Naive B cell (primary cell): ENCODE results near the gene RAB31. TPM values are rescaled to one million over a fixed set of nuclear protein-coding genes. Genes with fewer than 3 reads are reported as not detected.

Experiments used
- ATAC-seq, 2 donors: fragments of 150-1000 bp; cut with Tn5 transposase; 2 replicates each; pipeline ENCODE4 v1.10.0; 2021; ENCODE audit warnings: low read depth in 2 of 2, mild to moderate bottlenecking in 2 of 2, moderate library complexity in 2 of 2
- DNase-seq: peaks from one replicate; pipeline ENCODE4 v3.0.0; 2022
- H3K27ac Mint-ChIP-seq, 6 donors: one replicate each; pipeline ENCODE4 v1.8.0; 2020 to 2022; ENCODE audit warnings: mild to moderate bottlenecking in 6 of 6, mixed read lengths in 6 of 6, moderate library complexity in 5 of 6, inconsistent platforms in 2 of 6
- H3K27me3 Mint-ChIP-seq, 3 donors: one replicate each; pipeline ENCODE4 v1.8.0; 2021 to 2022; ENCODE audit warnings: mixed read lengths in 3 of 3, mild to moderate bottlenecking in 1 of 3
- H3K36me3 Mint-ChIP-seq, 2 donors: one replicate each; pipeline ENCODE4 v1.8.0; 2020 to 2022; ENCODE audit warnings: mixed read lengths in 2 of 2, inconsistent platforms in 1 of 2, mild to moderate bottlenecking in 1 of 2
- H3K4me1 Mint-ChIP-seq, 3 donors: one replicate each; pipeline ENCODE4 v1.8.0; 2020 to 2022; ENCODE audit warnings: mixed read lengths in 3 of 3, inconsistent platforms in 1 of 3, mild to moderate bottlenecking in 1 of 3, moderate library complexity in 1 of 3
- H3K4me3 Mint-ChIP-seq, 8 donors: one replicate each; pipeline ENCODE4 v1.8.0; 2020 to 2022; ENCODE audit warnings: mild to moderate bottlenecking in 8 of 8, mixed read lengths in 8 of 8, moderate library complexity in 8 of 8, inconsistent platforms in 2 of 8
- H3K9me3 Mint-ChIP-seq, 7 donors: one replicate each; pipeline ENCODE4 v1.8.0; 2020 to 2022; ENCODE audit warnings: mixed read lengths in 7 of 7, mild to moderate bottlenecking in 5 of 7, inconsistent platforms in 2 of 7, moderate library complexity in 1 of 7
- polyA plus RNA-seq, 6 donors: library from polyadenylated mRNA; unstranded; fragments of 300-500 nt; fragmentation: Illumina TruSeq; gene quantifications; one replicate each; pipeline ENCODE4 v1.2.3, GENCODE V29; 2021; ENCODE audit warnings: low read depth in 6 of 6

Gene RAB31
- polyA plus RNA-seq, 6 donors from 2014 or later: 20.7 to 66.5 (median 38.6) TPM

DNA sequence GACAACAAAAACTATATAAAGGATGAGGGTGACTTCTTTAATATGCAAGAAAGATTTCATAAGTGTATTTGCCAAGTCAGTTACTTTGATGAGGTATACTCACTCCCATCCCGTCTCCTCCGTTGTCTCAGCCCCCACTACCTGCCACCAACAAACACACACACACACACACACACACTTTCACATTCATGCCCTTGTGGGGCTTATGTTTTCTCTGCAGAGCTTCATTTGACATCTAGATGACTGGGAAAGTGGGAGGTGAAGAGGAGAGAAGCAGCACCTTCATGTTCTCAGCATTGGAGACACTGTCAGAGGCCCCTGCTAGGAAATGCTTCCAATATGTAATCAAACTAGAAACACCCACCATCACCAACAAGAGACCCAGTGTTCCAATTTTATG, 155.2 kb downstream of the RAB31 start:
- Mint-ChIP-seq H3K9me3 (peaks cover 11 to 29% (median 17%) of the 10 kb centered on the region in 7 donors), H3K4me3 (no peak overlapping the region), H3K4me1 (peaks cover 0 to 7% (median 4%) of the 10 kb centered on the region in 3 donors), H3K36me3 (peaks cover 4 to 25% of the 10 kb centered on the region in 2 donors), H3K27me3 (peaks cover 0 to 21% (median 14%) of the 10 kb centered on the region in 3 donors), H3K27ac (peak overlapping the region in 1 of 6 donors; percentile 3)
- ATAC-seq (no peak), DNase-seq (no peak)

DNA sequence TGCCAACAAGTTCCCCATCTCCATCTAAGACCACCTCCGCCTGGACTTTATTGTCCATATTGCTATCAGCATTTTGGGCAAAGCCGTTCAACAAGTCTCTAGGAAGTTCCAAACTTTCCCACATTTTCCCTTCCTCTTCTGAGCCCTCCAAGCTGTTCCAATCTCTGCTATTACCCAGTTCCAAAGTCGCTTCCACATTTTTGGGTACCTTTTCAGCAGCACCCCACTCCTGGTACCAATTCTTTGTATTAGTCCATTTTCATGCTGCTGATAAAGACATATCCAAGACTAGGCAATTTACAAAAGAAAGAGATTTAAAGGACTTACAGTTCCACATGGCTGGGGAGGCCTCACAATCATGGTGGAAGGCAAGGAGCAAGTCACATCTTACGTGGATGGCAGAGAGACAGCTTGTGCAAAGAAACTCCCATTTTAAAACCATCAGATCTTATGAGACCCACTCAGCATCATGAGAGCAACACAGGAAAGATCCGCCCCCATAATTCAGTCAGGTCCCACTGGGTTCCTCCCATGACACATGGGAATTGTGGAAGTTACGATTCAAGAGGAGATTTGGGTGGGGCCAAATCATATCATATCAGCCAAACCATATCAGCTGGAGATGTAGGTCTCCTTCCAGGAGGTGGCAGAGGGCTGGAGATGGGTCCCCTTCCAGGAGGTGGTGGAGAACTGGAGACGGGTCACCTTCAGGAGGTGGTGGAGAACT, 157.8 kb downstream of the RAB31 start:
- ATAC-seq: no peak
- peaks cover 11 to 33% (median 17%) of the 10 kb centered on the region in 7 donors for H3K9me3 Mint-ChIP-seq
- peaks cover 0 to 18% of the 10 kb centered on the region in 2 donors for H3K36me3 Mint-ChIP-seq
- H3K27ac Mint-ChIP-seq: peak overlapping the region in 2 of 6 donors; percentile 68 to 80
- DNase-seq: no peak
- peaks cover 8 to 29% (median 17%) of the 10 kb centered on the region in 3 donors for H3K27me3 Mint-ChIP-seq
- no peak overlapping the region for H3K4me3 Mint-ChIP-seq
- H3K4me1 Mint-ChIP-seq: peaks cover 0 to 7% (median 4%) of the 10 kb centered on the region in 3 donors

DNA sequence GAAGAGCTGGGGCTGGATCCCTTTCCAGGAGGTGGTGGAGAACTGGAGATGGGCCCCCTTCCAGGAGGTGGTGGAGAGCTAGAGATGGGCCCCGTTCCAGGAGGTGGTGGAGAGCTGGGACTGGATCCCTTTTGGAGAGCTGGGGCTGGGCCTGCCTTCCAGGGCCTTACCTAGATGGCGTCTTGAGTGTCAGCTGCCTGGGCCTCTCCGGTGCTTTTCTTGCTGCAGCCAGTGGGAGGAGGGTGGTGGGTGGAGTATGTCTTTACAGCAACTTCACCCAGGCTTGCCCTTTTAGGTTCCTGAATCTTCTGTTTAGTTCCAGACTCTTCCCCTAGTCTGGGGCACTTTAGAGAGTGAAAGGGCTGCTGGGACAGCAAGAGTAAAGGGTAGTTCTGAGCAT, 158.5 kb downstream of the RAB31 start:
- H3K27me3 Mint-ChIP-seq: peaks cover 12 to 29% (median 24%) of the 10 kb centered on the region in 3 donors
- H3K27ac Mint-ChIP-seq: peak overlapping the region in 1 of 6 donors; percentile 68
- H3K4me3 Mint-ChIP-seq: no peak overlapping the region
- H3K36me3 Mint-ChIP-seq: peaks cover 0 to 18% of the 10 kb centered on the region in 2 donors
- ATAC-seq (no peak), DNase-seq (no peak)
- H3K9me3 Mint-ChIP-seq: peaks cover 11 to 33% (median 17%) of the 10 kb centered on the region in 7 donors
- peaks cover 0 to 7% (median 4%) of the 10 kb centered on the region in 3 donors for H3K4me1 Mint-ChIP-seq

DNA sequence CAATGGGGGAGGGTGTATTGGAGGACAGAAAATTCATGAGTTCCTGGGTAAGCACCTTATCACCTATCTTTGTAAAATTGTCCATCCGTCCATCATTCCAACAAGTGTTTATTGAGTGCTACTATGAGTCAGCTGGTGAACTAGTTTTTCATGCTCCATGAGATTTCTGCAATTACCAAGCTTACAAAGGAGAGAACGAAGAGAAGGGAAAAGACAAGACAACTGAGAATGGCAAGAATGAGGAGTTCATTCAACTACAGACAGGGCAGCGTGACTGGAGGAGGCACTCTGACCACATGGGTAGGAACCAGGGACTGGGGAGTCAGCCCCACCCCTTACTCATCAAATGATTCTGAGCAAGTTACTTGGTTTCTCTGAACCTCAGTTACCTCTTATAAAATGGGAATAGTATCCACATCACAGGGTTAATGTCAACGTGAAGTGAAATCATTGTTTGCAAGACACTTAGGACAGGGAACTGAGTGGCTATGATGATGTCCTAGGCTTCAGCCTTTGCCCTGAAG, 159.0 kb downstream of the RAB31 start:
- no peak overlapping the region for H3K4me3 Mint-ChIP-seq
- peaks cover 12 to 29% (median 25%) of the 10 kb centered on the region in 3 donors for H3K27me3 Mint-ChIP-seq
- H3K9me3 Mint-ChIP-seq: peaks cover 11 to 33% (median 17%) of the 10 kb centered on the region in 7 donors
- H3K4me1 Mint-ChIP-seq: peaks cover 0 to 7% (median 4%) of the 10 kb centered on the region in 3 donors
- no peak for ATAC-seq
- H3K27ac Mint-ChIP-seq: no peak overlapping the region
- no peak for DNase-seq
- H3K36me3 Mint-ChIP-seq: peaks cover 0 to 18% of the 10 kb centered on the region in 2 donors

DNA sequence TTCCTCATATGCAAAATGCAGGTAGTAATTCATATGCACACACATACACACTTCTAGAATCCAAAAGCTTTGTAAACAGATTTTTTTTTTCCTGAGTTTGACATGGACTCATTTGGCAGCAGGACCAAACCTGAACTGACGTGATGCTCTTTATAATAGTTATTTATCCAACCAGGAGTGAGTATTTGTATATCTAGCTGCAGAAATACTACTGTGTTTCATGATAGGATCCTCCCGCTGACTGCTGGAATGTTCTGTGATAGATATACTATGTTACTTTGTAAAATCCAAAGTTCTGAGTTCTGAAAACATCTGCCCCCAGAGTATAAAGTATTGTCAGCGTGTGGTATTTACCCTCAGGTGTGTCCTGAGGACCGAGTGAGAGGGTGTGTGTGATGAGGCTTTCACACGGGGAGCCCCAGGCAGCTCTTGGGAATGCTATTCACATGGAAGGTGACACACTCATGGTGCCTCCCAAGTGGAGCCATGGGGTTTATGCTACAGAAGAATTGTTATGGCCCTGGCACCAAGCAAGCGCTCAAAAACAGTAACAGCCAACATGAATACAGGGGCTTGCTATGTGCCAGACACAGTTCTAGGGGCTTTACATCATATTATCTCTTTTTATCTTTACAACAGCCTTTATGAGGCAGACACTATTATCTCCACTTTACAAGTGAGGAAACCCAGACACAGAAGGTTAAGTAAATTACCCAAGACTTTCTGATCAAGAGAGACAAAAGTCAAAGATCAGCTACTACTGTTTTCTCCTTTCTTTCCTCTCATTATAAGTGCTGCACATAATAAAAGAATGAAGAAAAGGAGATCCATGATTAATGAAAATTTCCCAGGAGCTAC, 161.0 kb downstream of the RAB31 start:
- Mint-ChIP-seq H3K9me3 (peaks cover 11 to 33% (median 17%) of the 10 kb centered on the region in 7 donors), H3K36me3 (peaks cover 0 to 18% of the 10 kb centered on the region in 2 donors), H3K27ac (no peak overlapping the region), H3K4me1 (peaks cover 0 to 4% (median 0%) of the 10 kb centered on the region in 3 donors), H3K4me3 (no peak overlapping the region), H3K27me3 (peaks cover 12 to 29% (median 25%) of the 10 kb centered on the region in 3 donors)
- ATAC-seq: no peak
- no peak for DNase-seq

DNA sequence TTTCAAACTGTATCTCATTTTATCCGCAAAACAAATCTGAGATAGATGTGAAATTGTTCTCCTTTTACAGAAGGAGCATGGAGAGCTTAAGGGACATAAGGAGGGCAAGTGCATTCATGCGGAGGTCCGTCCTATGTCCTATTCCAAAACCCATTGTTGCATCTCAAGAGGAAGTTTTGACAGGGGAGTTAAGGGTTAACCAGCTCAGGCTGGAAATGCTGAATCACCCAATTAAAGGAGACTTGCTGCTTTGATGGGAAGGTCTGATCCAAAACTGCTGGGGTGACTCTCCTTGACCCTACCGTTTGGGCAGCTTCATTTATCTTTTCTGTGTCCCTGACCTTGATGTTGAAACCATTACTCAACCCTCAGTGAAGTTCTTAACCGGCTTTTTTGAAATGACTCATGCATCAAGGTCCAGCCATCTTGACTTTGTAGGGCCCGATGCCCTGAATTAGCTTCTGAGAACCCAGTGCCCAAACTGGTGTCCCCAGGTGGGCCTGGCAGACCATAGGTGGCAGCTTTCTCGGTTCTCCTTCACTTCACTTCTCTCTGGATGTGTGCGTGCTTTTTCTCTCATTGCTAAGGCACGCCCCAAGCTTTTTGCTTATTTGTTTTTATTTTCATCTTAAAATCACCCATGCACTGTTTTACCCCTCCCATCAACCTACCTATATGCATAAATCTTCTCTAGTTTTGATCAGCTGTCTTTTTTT, 161.8 kb downstream of the RAB31 start:
- H3K9me3 Mint-ChIP-seq: peaks cover 11 to 30% (median 17%) of the 10 kb centered on the region in 7 donors
- DNase-seq (no peak), ATAC-seq (no peak)
- peaks cover 0 to 18% of the 10 kb centered on the region in 2 donors for H3K36me3 Mint-ChIP-seq
- H3K4me3 Mint-ChIP-seq: no peak overlapping the region
- H3K4me1 Mint-ChIP-seq: peaks cover 0 to 4% (median 0%) of the 10 kb centered on the region in 3 donors
- no peak overlapping the region for H3K27ac Mint-ChIP-seq
- H3K27me3 Mint-ChIP-seq: peaks cover 12 to 30% (median 27%) of the 10 kb centered on the region in 3 donors

DNA sequence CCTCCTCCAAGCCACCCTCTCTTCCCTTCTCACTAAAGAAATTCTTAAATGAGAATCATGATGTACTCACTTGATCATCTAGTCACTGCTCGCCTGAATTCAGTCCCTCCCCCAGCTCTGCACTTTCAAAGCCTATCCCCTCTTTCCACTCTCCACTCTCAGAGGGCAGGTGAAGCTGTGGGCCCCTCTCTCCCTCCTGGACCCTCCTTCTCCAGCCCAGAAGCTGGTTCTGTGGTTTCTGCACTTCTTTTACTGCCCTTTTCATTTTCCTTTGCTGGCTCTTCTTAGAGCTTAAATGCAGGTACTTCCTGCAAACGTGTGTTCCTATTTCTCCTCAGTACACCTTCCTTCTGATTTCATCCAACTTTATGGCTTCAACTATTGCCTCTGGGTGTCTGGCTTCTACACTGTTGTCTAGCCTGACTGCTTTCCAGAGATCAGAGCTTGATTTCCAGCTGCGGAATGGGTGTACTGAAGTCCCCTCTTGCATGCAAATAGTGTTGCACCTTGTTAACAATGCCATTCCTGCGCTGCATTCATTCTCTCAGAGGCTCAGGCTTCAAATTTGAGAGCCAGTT, 162.4 kb downstream of the RAB31 start:
- Mint-ChIP-seq H3K9me3 (peaks cover 7 to 23% (median 15%) of the 10 kb centered on the region in 7 donors), H3K4me1 (peaks cover 0 to 4% (median 0%) of the 10 kb centered on the region in 3 donors), H3K36me3 (peaks cover 0 to 14% of the 10 kb centered on the region in 2 donors), H3K27me3 (peaks cover 12 to 31% (median 31%) of the 10 kb centered on the region in 3 donors), H3K4me3 (no peak overlapping the region), H3K27ac (no peak overlapping the region)
- DNase-seq: no peak
- ATAC-seq: no peak

DNA sequence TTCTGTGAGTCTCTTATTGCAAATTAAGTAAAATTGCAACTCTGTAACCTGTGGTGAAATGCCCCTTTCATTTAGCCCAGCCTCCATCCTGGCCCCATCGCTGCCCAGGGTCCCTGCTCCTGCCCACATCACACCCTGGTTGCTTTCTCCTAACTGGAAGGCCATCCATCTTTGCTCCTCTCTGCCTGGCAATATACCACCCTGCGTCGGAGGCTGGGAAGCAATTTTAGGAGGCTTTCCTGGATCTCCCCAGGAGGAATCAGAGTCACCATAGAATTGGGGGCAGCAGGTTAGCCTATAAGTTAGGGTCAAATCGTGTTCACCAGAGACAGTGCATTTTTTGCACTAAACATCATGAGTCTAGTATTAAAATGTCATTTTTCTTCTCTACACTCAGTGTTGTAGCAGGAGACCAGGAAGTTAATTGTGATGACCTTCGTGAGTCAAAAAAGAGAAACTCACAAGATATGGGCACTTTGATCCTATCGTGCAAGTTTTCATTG, 163.2 kb downstream of the RAB31 start:
- Mint-ChIP-seq H3K4me1 (peaks cover 0 to 4% (median 0%) of the 10 kb centered on the region in 3 donors), H3K27ac (peak overlapping the region in 2 of 6 donors; percentile 5 to 58), H3K36me3 (peaks cover 0 to 6% of the 10 kb centered on the region in 2 donors), H3K27me3 (peaks cover 15 to 27% (median 25%) of the 10 kb centered on the region in 3 donors), H3K4me3 (no peak overlapping the region), H3K9me3 (peaks cover under 1 to 16% (median 7%) of the 10 kb centered on the region in 7 donors)
- DNase-seq: no peak
- ATAC-seq: no peak

DNA sequence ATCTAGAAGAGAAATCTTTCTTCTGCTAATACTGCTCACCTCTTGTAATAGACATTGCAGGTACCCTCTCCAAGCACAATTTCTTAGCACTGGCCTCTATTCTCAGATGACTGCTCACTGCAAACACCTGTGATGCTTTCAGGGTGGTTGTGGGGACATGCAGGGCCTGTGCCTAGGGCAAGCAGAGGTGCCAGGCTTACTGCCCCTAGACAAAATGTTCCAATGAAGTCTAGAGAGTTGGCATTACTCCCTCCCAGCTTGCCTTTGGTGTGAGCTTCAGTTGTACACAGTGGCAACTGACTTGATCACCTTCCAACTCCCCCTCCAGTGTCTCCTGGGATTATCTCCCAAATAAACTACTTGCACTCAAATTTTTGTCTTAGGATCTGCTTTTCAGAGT, 164.7 kb downstream of the RAB31 start:
- Mint-ChIP-seq H3K27me3 (peaks cover 16 to 30% (median 23%) of the 10 kb centered on the region in 3 donors), H3K36me3 (no peaks in the 10 kb centered on the region), H3K4me3 (no peak overlapping the region), H3K4me1 (peaks cover 0 to 4% (median 0%) of the 10 kb centered on the region in 3 donors), H3K9me3 (peaks cover 0 to 6% (median 0%) of the 10 kb centered on the region in 7 donors), H3K27ac (no peak overlapping the region)
- ATAC-seq: no peak
- no peak for DNase-seq

DNA sequence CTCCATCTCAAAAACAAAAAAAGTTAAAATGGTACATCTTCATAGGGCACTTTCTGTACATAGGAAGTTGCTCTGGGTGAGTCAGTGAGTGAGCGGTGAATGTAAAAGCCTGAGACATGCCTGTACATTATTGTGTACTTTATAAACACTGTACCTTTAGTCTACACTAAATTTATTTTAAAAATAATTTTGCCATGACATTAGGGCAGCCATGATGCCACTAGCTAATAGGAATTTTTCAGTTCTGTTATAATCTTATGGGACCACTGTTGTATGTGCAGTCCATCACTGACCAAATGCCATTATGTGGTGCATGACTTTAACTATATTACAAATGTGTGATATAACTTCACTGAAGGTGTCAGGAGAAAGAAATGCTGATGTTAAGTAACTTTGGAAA, 166.6 kb downstream of the RAB31 start:
- no peak overlapping the region for H3K27ac Mint-ChIP-seq
- DNase-seq (no peak), ATAC-seq (no peak)
- no peak overlapping the region for H3K4me3 Mint-ChIP-seq
- H3K4me1 Mint-ChIP-seq: peaks cover 0 to 4% (median 0%) of the 10 kb centered on the region in 3 donors
- H3K27me3 Mint-ChIP-seq: peaks cover 18 to 30% (median 19%) of the 10 kb centered on the region in 3 donors
- H3K9me3 Mint-ChIP-seq: no peaks in the 10 kb centered on the region
- H3K36me3 Mint-ChIP-seq: no peaks in the 10 kb centered on the region

DNA sequence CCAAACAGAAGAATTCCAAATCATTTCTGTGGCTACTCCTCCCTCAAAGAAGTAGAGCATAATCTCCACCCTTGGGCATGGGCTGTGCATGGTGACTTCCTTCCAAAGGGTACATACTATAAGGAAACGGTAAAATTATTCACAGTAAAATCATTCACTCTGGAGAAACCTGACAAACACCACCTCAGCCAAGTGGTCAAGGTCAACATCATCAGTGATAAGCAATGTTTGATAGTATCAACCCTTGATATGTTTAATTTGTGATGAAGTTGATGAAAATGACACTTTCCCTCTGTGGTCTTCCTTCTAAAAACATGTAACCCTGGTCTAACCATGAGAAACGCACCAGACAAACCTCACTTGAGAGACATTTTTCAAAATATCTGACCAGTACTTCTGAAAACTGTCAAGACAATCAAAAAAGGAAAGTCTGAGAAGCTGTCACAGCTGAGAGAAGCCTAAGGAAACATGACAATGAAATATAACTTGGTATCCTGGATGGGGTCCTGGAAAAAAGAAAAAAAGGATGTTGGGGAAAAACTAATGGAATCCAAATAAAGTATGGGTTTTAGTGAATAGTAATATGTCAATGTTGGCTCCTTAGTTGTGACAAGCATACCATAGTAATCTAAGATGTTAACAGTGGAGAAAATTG, 168.2 kb downstream of the RAB31 start:
- H3K27ac Mint-ChIP-seq: no peak overlapping the region

More for the DNA sequence above, 168.2 kb downstream of the RAB31 start:
- ATAC-seq: no peak
- Mint-ChIP-seq H3K4me1 (no peaks in the 10 kb centered on the region), H3K9me3 (no peaks in the 10 kb centered on the region), H3K36me3 (no peaks in the 10 kb centered on the region), H3K4me3 (no peak overlapping the region), H3K27me3 (peaks cover 9 to 15% (median 11%) of the 10 kb centered on the region in 3 donors)
- no peak for DNase-seq
